GM21367 (cell line): ENCODE results near the gene MED22.

Source experiments
- ATAC-seq: cut with Tn5 transposase; IDR thresholded peaks from one replicate; pipeline ENCODE4 v1.9.1; 2021; ENCODE audit not compliant: unreplicated experiment

The MED22 gene

DNA sequence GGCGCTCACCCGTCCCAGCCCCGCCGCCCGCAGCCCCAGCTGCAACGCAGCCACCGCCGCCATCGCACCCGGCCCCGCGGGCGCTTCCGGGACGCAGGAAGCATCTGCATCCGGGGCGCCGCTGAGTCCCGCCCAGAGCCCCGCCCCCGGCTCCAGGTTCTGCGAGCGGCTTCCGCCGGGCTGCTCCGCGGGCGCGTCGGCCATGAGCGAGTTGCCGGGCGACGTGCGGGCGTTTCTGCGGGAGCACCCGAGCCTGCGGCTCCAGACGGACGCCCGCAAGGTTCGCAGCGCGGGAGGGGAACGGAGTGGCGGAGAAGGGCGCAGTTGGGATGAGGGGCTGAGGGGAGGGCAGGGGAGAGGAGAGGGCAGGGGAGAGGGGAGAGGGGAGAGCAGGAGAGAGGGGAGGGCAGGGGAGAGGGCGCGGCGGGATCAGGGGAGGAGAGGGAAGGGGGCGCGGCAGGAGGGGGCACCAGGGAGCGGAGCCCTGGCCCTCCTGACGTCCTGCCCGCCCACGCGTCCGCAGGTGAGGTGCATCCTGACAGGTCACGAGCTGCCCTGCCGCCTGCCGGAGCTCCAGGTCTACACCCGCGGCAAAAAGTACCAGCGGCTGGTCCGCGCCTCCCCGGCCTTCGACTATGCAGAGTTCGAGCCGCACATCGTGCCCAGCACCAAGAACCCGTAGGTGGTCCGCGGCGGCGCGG, 8.6 kb upstream of the MED22 start, which contains the start of the genes SURF1 and SURF2:
SURF1 (minus strand) TSS at position 97 of the 701 bp plus-strand sequence; CDS start at position 63, 34 bp downstream.
SURF2 (plus strand) TSS at position 160 of the 701 bp plus-strand sequence; CDS start at position 203, 43 bp downstream.
- ATAC-seq: peak; percentile 57

DNA sequence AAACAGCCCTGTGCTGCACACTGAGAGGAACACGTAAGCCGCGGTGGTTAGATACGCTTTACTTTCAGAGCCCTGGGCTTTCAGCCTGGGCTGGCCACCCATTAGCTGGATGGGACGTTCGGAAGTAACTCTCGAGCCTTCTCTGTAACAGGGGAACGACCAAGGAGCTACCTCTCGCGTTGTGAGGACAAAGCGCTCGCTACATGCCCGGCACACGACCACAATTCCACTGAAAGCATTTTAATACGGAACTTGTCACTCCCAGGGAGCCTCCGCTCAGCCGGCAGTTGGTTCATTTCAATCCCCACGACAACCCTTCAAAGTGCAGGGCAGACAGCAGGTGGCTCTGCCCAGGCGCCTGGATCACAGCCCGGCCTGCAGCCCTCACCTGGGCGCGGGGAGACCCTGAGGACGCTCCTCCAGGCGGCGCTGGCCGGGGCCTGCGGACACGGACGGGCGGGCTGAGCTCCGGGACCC, 8.0 kb upstream of the MED22 start:
- ATAC-seq: no peak

DNA sequence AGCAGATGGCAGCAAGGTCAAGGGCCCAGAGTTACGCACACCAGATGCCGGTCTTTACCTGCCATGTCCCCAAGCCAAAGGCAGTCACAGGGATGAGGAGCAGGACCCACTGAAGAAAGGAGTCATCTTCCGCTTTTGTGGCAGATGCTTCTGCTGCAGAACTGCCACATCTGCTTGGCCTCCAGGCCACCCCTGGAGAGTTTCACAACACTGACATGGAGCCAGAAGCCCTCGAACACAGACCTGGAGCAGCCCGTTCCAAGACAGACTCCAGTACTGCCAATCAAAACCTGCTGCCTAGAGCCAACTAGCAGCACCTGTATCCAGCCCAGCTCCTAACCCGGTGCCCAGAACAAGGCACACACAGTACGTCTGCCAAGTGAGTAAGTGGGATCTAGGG, 6.8 kb upstream of the MED22 start:
- no peak for ATAC-seq

DNA sequence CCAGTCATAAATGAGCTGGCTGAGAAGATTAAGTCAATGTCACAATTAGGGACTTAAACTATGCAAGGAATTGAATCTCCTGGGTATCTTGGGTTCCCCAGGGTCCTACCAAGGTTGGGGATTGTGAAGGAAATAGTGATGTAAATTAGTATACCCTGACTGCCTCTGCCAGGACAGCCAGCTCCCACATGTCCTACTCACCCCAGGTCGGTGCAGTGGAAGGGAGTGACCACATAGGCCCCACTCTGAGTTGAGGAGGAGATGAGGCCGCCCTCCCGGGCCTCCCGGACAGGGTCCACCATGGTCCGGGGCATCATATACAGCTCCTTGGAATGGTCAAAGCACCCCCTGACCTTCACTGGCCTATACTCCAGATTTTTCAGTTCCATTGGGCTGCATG, 5.6 kb upstream of the MED22 start:
- ATAC-seq: no peak

DNA sequence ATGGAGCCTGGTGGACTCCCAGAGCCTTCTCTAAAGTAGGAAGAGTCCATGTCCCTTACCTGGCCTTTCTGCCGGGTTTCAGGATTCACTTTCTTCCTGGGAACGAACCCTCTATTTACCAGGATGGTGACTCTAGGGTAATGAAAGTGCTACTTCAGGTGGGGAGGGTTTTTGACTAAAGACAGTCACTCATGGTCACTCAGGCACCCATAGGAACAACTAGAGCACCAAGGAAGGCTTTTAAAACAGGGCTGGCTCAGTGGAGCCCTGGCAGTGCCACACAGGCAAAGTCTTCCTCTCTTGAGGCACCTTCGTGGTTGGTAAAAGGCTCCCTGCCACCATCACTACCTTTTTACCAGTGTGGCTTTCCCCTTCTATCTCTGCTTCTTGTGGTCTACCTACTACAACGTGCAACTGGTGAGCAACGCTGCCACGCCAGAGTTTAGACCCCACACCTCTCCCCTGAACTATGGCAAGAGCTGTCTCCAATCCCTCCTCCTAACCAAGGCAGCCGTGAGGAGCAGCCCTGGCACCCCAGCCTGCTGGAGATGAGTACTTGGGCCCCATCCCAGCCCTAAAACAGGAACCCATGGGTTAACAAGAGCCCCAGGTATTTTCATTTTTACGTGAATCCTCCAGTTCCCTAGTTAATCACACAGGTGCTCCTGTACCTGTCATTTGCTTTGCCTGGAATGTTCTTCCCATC, 4.9 kb upstream of the MED22 start:
- ATAC-seq: no peak

DNA sequence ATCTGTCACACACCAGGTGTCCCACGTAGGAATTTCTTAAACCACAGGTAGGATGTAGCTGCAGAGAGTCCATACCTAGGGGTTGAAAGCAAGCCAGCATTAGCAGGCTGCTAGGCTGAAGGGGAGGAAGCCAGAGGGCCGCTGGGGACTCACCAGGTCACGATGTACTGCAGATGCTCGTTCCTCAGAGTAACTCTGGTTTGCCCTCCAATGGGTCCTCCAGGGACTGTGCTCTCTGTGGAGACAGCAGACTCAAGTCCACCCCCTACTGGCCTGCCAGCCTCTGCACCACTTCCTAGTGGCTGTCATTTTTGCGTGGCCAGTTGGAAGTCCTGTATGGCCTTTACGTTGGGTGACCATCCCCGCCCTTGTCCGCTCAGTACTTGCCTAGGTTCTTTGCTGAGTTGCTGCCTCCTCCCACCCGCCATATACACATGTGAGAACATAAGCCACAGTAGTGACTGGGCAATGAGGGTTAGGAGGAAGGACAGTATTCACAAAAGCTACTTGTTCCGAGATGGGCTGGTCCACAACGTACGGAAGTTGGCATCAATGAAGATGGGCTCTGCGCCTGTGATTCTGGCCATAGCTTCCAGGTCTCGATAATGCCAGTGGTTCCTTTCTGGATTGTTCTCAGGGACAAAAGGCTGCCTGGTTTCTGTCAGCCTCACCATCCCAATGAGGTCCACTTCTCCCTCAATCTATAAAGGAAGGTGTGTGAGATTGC, 4.1 kb upstream of the MED22 start:
- no peak for ATAC-seq

DNA sequence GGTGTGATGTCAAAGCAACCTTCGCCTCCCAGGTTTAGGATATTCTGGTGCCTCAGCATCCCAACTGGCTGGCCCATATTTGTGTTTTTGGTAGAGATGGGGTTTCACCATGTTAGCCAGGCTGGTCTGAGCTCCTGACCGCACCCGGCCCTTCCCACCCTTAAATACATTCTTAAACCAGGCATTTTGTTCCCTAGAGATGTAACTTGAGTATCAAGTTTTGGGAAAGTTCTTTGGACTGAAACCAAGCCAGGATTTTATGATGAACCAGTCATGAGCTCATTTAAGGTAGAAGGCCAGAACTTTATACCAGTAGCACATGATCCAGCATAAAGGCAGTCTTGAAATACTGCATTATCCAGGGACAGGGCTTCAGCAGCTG, 3.6 kb upstream of the MED22 start:
- no peak for ATAC-seq

DNA sequence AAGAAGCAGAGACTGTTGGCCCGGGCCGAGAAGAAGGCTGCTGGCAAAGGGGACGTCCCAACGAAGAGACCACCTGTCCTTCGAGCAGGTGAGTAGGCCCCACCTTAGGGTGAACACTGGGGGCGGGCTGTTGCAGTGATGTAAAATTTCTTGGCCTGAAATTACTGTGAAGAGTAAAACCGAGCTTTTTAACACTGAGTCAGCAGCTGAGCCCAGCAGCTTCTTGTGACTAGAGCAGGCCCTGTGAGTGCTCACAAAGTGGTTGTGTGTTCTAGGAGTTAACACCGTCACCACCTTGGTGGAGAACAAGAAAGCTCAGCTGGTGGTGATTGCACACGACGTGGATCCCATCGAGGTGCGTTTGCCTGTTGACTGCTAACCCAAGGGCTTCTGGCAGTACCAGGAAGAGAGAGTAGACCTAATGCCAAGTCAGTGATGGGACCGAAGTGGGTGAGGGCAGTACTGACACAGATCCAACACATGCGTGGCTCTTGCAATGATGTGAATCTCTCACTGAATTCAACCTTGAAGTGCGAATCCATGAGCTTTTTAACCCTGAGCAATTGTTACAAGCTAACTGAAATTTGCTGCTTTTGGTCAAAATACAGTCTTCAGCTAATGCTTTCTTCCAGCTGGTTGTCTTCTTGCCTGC, 2.2 kb upstream of the MED22 start:
- ATAC-seq: no peak

DNA sequence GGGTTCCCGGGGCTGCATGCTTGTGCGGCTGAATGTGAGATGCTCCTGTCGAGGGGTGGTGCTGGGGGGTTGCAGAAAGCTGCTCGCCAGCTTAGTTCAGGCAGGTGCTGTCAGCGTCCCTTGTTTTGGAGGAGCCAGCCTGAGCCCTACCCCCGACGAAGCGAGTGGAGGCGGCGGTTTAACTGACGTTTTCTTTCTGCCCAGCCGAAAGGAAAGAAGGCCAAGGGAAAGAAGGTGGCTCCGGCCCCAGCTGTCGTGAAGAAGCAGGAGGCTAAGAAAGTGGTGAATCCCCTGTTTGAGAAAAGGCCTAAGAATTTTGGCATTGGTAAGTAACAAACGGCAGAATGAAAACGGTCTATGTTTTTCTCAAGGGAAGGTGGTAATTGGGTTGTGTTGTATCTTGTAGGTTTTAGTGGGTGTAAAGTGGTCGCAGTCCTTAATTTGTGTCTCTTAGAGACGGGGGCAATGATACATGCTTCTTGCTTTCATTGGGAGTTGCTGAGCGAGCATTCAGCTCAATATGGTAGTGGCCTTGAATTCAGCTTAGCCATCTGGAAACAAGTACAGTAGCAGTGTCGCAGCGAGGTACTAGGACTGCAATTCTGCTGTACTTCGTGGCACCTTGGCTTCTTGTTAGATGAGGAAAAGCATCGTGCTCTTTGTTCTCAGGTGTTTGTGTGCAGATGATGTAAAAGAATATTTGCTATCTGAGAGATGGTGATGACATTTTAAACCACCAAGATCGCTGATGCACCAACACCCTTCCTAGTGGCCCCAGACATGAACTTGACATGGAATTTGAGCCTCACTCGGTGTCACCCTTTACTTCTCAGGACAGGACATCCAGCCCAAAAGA, 1.0 kb upstream of the MED22 start:
- no peak for ATAC-seq

DNA sequence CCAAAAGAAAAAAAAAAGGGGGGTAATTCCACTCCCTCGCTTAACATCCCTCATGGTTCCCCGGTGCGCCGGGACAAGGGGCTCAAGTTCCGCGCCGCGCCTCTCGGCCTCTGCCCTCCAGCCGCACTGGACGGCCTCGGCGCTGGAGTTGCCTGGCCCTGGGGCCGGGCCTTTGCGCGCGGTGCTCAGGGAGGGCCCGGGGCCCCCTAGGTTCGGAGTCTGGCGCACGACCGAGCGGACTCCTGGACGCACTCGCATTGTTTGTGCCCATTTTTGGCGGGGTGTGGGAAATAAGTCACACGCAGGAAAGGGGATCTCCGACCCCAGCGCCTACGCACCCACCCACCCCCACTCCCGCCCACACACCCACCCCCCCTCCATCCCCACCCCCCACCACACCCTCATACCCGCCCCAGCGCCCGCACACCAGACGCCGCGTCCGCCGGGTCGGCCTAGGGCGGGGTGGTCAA, 381 bp downstream of the MED22 start:
- ATAC-seq: peak; percentile 23

DNA sequence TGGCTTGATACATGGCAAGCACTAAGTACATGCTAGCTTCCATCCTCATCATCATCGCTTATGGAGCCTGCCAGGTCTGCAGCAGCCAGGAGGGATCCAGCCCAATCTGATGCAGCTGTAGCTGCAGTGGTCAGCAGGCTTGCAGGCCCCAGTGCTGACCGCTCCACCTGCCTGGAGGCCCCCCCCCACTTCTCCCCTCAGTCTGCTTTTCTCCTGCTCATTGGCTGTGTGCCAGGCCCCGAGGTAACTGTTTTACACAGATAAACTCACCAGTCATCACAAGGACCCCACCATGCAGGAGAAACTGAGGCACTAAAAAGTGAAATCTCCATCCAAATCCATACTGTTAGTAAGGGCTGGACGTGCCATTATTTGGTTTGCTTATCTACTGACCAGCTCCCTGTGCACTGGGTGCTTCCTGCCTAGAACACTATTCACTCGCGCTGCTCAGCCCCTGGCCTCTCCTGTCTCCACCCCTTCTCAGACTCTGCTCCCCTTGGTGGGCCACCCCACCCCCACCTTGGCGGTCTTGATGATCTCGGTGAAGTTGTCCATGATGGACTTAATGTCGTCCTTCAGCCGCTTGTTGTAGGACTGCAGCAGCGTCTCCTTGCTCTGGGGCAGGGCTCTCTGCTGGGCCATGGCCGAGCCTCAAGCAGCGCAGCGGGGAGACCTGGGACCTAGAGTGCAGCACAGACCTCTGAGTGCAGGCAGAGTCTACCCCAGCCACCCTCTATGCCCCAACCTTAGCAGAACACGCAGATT, 1.7 kb downstream of the MED22 start:
- ATAC-seq: no peak

DNA sequence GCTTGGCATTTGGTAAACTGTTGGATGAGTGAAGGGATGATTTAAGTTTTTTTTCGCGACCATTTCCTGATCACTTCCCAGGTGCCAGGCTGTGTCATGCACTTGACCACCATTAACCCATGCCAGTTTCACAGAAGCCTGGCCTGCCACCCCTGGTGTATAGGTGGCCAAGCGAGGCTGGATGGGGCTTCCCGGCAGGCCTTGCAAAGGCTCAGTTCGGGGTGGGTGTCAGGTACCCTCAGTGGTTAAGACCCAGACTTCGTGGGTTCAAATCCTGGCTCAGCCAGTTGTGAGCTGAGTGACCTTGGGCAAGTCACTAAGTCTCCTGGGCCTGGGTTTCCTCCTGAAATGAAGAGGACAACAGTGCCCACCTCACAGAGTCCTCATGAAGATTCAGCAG, 2.3 kb downstream of the MED22 start:
- no peak for ATAC-seq

DNA sequence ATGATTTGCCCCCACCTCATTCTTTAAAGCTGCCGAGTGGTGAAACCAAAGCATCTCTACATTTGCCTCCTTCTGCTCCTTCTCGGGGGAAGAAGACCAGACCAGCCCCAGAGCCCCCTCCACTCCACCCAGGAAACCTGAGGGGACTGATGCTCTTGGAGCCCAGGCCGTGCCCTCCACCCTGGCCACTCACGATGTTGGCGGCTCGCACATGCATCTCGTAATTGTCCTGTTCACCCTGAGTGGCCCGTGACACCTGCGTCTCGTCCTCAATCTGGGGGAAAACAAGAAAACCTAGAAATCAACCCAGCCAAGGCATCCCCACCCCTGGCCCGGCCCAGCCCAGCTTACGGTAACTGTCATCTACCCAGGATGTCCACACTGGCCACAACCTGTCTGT, 3.0 kb downstream of the MED22 start:
- no peak for ATAC-seq

DNA sequence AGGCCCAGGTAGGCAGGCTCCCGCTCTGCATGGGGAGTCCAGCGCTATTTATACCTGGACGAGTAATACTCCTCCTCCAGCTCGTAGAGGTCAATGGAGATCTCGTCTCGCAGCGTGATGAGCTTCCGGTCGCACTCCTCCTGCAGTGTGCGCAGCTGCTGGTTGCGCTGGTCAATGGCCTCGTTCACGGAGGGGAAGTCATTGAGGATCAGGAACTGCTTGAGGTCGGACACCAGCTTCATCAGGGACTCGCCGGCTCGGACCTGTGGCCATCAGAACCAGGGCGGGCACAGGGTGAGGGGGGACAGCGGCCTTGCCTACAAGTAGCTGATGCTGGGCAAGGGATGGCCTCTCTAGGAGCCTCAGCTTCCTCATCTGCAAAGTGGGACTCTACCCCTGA, 3.9 kb downstream of the MED22 start:
- ATAC-seq: no peak

DNA sequence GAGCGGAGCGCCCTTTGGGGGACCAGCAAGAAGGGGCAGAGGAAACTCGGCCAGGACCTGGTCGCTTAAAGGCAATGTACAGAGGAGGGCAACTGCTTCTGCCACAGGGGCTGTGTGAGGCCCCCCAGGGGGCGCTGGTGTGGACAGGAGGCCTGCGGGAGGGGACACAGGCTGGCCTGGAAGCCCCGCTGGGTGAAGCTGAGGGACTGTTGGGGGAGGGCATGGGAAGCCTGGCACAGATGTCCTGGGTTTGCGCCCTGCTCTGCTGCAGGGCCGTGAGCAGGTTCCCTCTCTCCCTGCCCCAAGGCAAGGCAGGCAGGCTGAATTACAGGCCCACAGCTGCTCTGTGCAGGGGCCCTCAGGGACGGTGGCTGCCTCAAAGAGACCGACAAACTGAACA, 5.4 kb downstream of the MED22 start:
- no peak for ATAC-seq

DNA sequence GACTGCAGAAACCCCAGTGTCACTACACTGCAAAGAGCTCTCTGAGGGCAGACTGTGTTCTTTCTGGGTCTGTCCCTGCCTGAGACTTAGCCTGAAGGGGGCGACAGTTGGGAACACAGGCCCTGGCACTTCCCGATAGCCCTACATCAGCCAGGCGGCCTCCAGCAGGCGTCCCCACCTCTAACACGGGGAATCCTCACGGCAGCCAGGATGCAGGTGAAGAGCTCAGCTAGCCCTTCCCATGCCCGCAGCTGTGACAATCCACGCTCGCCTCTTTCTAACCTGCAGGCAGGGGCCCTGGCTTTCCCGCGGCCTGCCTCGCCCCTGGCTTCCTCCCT, 5.9 kb downstream of the MED22 start:
- no peak for ATAC-seq

DNA sequence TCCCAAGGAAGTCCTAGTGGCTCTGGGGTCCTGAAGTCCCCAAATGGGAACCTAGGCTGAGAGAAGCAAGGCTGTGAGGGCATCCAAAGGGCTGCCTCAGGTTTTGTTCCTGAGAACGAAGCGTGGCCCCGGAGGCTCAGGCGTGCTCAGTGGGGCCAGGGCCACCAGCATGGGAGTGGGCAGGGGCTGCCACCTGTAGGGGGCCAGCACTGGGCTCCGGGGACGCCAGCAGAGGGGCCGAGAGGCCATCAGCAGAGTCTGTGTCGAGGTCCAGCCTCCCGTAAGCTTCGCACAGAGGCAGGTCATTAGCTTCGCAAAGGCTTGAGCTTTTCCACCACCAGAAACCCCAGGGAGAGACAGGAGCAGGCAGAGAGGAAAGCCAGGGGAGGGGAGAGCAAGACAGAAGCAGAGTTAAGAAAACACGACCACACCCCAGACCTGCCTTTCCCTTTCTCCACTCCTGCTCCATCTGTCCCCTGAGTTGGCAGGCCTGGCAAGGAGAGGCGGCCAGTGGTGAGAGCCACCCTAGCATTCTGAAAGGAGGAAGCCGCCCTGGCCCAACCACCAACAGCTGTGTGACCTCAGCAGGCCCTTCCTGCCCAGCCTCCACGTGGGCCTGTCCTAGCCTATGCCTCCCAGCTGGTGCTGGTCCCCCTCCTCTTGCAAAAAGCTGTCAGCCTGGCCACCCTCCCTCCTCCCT, 6.4 kb downstream of the MED22 start:
- ATAC-seq: no peak

DNA sequence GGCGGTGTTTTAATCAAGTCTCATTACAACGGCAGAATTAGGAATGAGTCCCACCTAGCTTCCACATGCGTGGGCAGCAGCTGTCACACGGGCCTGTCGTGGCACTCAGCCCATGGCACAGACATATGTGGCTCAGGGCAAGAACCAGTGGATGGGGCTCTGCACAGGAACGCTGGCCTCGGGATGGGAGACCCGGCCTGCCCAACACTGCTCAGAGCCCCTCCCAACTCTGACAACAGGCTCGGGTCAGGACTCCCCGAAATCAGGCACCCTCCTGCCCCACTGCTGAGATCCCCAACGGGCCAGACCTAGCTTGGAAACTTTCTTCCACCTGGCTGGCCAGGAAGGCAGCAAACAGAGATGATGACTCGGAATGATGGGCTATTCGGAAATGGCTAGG, 7.0 kb downstream of the MED22 start:
- no peak for ATAC-seq

DNA sequence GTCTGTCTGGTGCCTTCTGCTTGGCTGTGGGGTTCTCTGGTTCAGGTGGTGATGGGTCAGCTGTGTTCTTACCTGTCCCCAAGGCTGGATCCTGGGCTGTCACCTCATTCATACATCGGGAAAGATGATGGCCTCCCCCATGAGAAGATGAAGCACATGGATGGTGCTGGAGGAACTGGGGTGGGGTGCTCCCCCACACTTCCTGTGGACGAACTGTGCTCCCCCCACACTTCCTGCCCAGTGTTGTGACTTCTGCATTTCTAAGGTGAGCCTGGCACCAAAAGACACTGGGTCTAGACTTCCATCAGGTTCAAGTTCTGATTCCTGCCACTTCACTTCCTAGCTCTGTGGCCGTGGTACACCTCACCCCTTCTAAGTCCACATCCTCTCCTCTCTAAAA, 7.7 kb downstream of the MED22 start:
- no peak for ATAC-seq
